ENCODE results near the gene HMG20B.

DNA sequence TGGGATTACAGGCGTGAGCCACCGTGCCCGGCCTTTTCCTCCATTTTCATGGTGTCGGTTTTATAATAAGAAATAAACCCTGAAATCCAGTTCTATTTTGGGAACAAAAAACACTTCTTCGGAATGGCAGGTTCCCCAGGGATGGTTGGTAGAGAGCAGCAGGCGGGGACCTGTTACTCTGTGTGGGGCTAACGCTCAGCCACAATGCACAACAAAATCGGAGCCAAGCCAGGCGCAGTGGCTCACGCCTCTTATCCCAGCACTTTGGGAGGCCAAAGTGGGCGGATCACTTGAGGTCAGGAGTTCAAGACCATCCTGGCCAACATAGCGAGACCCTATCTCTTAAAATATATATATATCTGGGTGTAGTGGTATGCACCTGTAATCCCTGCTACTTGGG, 28.3 kb downstream of the HMG20B start:
- TF ChIP-seq, protein P1, sequence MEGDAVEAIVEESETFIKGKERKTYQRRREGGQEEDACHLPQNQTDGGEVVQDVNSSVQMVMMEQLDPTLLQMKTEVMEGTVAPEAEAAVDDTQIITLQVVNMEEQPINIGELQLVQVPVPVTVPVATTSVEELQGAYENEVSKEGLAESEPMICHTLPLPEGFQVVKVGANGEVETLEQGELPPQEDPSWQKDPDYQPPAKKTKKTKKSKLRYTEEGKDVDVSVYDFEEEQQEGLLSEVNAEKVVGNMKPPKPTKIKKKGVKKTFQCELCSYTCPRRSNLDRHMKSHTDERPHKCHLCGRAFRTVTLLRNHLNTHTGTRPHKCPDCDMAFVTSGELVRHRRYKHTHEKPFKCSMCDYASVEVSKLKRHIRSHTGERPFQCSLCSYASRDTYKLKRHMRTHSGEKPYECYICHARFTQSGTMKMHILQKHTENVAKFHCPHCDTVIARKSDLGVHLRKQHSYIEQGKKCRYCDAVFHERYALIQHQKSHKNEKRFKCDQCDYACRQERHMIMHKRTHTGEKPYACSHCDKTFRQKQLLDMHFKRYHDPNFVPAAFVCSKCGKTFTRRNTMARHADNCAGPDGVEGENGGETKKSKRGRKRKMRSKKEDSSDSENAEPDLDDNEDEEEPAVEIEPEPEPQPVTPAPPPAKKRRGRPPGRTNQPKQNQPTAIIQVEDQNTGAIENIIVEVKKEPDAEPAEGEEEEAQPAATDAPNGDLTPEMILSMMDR (IDR thresholded peaks at IDR 0.05): no peak
- TF ChIP-seq POLR2A (IDR thresholded peaks at IDR 0.05) (no peak), POLR2AphosphoS5 (IDR thresholded peaks at IDR 0.05) (no peak), EP300 (IDR thresholded peaks at IDR 0.05) (no peak)

Measured in stomach (tissue), 4 donors.